Islet of Langerhans (tissue), 1 donor: ENCODE data around the gene TES.
"Not testable (repeated sequence)": the region's sequence is repeated elsewhere in the genome, so short reads cannot be mapped to it uniquely, and the experiment has no call there.

Experiments
- FAIRE-seq: peaks from one replicate; lab custom pipeline; 2011; peaks lifted over from hg19 to GRCh38; lab: Jason Lieb, UNC

The TES gene

GRCh38 chr7:116292381-116292780, 82.0 kb downstream of the TES start:
- FAIRE-seq: no peak

- FAIRE-seq: no peak
Observed at GRCh38 chr7:116293139-116293538, 82.8 kb downstream of the TES start.

DNA sequence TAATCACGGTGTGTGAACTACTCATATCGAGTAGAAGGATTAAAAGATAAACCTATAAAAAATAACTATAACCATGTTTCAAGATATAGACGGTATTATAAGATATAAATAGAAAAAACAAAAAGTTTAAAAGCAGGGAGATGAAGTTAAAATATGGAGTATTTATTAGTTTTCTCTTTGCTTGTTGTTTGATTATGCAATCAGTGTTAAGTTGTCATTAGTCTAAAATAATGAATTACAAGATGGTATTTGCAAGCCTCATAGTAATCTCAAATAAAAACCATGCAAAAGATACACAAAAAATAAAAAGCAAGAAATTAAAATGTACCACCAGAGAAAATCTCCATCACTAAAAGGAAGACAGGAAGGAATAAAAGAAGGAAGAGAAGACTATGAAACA, 83.3 kb downstream of the TES start:
- no peak for FAIRE-seq

DNA sequence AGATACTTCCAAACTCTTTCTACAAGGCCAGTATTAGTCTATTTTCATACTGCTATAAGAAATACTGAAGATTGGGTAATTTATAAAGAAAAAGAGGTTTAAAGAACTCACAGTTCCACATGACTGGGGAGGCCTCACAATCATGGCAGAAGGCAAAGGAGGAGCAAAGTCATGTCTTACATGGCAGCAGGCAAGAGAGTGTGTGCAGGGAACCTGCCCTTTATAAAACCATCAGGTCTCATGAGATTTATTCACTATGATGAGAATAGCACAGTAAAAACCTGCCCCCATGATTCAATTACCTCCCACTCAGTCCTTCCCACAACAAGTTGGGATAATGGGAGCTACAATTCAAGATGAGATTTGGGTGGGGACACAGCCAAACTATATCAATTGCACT, 85.6 kb downstream of the TES start:
- FAIRE-seq: not testable (repeated sequence)

DNA sequence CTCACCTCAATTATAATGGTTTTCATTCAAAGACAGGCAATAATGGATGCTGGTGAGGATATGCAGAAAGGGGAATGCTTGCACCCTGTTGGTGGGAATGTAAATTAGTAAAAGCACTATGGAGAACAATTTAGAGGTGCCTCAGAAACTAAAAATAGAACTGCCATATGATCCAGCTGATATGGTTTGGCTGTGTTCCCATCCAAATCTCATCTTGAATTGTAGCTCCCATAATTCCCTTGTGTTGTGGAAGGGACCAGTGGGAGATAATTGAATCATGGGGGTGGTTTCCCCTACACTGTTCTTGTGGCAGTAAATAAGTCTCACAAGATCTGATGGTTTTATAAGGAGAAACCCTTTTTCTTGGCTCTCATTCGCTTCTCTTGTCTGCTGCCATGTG, 87.7 kb downstream of the TES start:
- FAIRE-seq: no peak

DNA sequence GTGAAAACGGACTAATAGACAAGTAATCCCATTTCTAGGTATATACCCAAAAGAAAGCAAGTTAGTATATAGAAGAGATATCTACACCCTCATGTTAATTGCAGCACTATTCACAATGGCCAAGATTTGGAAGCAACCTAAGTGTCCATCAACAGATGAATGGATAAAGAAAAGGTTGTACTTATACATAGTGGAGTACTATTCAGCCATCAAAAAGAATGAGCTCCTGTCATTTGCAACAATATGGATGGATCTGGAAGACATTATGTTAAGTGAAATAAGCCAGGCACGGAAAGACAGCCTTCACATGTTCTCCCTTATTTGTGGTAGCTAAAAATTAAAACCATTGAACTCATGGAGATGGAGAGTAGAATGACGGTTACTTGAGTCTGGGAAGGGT, 88.2 kb downstream of the TES start:
- FAIRE-seq: no peak

DNA sequence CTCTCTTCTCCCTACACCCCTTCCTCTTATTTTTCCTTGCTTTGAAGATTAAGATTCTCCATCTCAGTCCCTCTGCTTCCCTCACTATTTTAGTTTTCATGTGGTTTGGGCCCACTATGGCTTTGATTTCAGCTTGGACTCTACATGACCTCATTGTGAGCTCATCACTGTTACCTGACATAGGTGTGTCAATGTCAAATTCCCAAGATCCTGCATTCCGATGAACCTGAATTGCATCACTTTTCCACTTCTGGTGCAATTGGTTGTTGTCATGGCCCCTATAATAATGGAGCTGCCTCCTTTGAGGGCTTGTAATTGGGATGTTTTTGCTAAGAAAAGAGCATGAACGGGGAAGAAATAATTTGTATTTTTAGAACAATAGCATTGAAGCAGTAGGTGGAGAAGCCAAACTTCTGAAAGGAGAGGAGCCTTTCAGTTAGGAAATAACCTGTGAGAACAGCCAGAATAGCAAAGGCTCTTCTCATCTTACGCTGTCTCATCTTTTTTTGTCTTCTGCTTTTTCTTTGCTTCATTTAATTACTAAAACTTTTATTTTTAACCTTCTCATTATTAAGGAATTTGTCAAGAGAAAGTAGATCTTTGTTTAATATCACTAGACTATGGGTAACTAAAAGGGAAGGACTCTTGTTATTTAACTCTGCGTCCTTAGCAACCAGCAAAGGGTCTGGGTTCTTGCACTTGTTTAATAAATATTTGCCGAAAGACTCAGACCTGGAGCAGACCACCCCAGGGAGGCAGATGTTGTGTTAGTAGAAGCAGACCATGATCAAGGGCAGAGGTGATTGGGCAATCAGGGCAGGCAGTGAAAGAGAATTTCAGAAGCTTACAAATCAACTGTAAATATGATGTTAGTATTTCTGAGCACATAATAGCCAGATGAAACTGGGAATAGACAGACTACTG, 95.4 kb downstream of the TES start:
- peak; percentile 79 for FAIRE-seq

DNA sequence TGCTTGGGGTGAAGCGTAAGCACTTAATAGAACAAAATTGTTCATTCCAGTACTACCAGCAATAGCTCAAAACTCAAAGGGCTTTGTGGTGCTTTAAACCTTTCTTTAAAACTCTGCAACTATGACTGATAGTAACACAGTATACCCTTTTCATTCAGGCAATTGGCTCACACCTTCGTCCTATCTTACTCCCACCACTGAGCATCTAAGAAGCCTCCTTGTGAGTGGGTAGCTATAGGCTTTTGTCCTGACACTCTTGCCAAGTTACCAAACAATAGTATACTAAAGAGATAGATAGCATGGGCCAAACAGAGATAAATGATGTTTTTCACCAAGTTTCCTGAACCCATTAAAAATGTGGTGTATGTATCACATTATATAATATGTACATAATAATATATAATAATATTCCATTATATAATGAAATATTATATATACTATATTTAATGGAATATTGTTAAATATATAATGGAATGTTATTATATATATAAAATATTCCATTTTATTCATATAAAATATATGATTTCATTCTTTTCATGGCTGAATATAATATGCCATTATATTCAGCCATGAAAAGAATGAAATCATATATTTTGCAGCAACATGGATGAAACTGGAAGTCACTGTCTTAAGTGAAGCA, 96.2 kb downstream of the TES start:
- FAIRE-seq: no peak

GRCh38 chr7:116307253-116307652, 96.9 kb downstream of the TES start:
- no peak for FAIRE-seq
